Ovary (tissue), 9 donors: ENCODE data around the gene TMIGD2. TPM values are rescaled to one million over a fixed set of nuclear protein-coding genes. Genes with fewer than 3 reads are reported as not detected.

Experiments
- DNase-seq, 5 donors: peaks; one replicate each; pipeline ENCODE4 v3.0.0-alpha.2; 2019 to 2020
- H3K27ac ChIP-seq, 2 donors: fragments of 200-600 bp; one replicate each; pipeline versions ENCODE4 v1.5.1 to v1.8.0; 2019 to 2022
- H3K27me3 ChIP-seq: fragments of 200-600 bp; one replicate; pipeline ENCODE4 v1.8.0; 2022
- H3K36me3 ChIP-seq: fragments of 200-600 bp; sonication (generic); one replicate; pipeline ENCODE4 v1.5.1; 2019
- H3K4me1 ChIP-seq: one replicate; pipeline ENCODE4 v1.8.1; 2013; ENCODE audit warnings: mild to moderate bottlenecking, moderate library complexity; ENCODE audit not compliant: insufficient read depth
- H3K4me3 ChIP-seq: fragments of 200-600 bp; sonication (generic); one replicate; pipeline ENCODE4 v1.5.1; 2017
- H3K9me3 ChIP-seq, 2 donors: fragments of 200-600 bp in 1 of 2; sonication (generic) in 1 of 2; one replicate each; pipeline versions ENCODE4 v1.5.1 to v1.8.1; 2013 to 2019; ENCODE audit warnings: mild to moderate bottlenecking in 1 of 2, moderate library complexity in 1 of 2
- EP300 ChIP-seq: sonication (generic); formaldehyde crosslinking; IDR thresholded peaks from one replicate; pipeline ENCODE4 v1.6.1; 2017; ENCODE audit warnings: antibody characterized with exemption
- POLR2A ChIP-seq: fragments of 450-650 bp; IDR thresholded peaks from one replicate; pipeline ENCODE4 v1.6.1; 2017; ENCODE audit warnings: antibody characterized with exemption, mild to moderate bottlenecking, moderate library complexity
- WGBS, 3 donors: extraction: QIAGEN DNeasy Blood & Tissue Kit in 1 of 3; methylation state at CpG; one replicate each; pipeline versions ENCODE4 v1.1.5 to v1.1.7; 2013 to 2017; 5-methylcytosine and 5-hydroxymethylcytosine counted together
- intact Hi-C, 4 donors: fragments of 100-400 bp; cut with DNase I; formaldehyde crosslinking; loops; one replicate each; pipeline versions ENCODE4 v1.11.0 to v1.15.1; 2022 to 2023
- polyA plus RNA-seq, 2 donors: library from polyadenylated mRNA; stranded (reverse); fragments of 200-250 nt in 1 of 2; fragments of 350-450 nt in 1 of 2; fragmentation: Illumina TruSeq in 1 of 2; extraction: RNeasy Lipid Tissue Mini Kit (QIAGEN cat#74804) in 1 of 2; gene quantifications; one replicate each; pipeline ENCODE4 v1.2.3, GENCODE V29; 2013 to 2014
- total RNA-seq, 7 donors: library from RNA; depleted of rRNA in 2 of 7; stranded (reverse); fragments of >200 nt in 2 of 7; fragmentation: NEBNext Ultra II Directional in 3 of 7; extraction: Animal tissue kit (Norgen Biotek cat#: 25700) in 3 of 7; gene quantifications; one replicate each; pipeline versions ENCODE4 v1.1.0 to v1.2.4, GENCODE V29; 2016 to 2023
- TF ChIP-seq, protein P1 (sequence below), 3 donors: fragments of 450-650 bp in 2 of 3; fragments of 200-600 bp in 1 of 3; IDR thresholded peaks; one replicate each; pipeline versions ENCODE4 v1.5.1 to v1.8.0; 2016 to 2022; ENCODE audit warnings: antibody characterized with exemption in 3 of 3, mild to moderate bottlenecking in 1 of 3
- donor health status: DM: no; HTN: no; CAD: no; lungs with moderate emphysema.
- donor health status: DM: no; HTN: no; CAD: no.
- donor health status: Bipolar disorder and iron deficiency.
- donor health status: DM: yes; HTN: yes; CAD: no.
- donor health status: DM: no; HTN: no; CAD: no.
- donor health status: DM: yes; HTN: yes; CAD: no.

TMIGD2 gene
- total and polyA plus RNA-seq, 9 donors: 0.29 to 0.36 TPM; not detected in 7

GRCh38 chr19:4318460-4318859 is 16.3 kb upstream of the TMIGD2 start:
- Histone ChIP-seq H3K4me1 (no peaks in the 10 kb centered on the region), H3K27me3 (no peaks in the 10 kb centered on the region), H3K4me3 (no peak overlapping the region), H3K9me3 (no peaks in the 10 kb centered on the region), H3K27ac (no peak overlapping the region), H3K36me3 (no peaks in the 10 kb centered on the region)
- 92 to 96% (median 93%) methylated on average over 7 of the region's 7 CpGs for WGBS, 3 donors
- no peak for TF ChIP-seq EP300
- intact Hi-C loops: no loop called here
- DNase-seq: no peak

DNA sequence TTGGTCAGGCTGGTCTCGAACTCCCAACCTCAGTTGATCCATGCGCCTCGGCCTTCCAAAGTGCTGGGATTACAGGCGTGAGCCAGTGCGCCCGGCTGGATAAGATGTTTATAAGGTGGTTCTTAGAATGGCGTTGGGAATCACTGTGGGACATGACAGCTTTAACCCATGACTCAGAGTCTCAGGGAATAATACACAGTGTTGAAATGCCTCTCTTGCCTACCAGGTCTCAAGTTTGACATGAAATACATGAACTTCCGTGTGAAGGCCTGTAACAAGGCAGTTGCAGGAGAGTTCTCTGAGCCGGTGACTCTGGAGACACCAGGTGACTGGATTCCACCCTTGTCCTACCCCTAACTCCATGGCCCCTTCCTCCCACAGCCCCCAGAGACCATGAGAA is 14.8 kb upstream of the TMIGD2 start:
- Histone ChIP-seq H3K27me3 (no peaks in the 10 kb centered on the region), H3K36me3 (no peaks in the 10 kb centered on the region), H3K9me3 (no peaks in the 10 kb centered on the region), H3K27ac (no peak overlapping the region), H3K4me1 (no peaks in the 10 kb centered on the region), H3K4me3 (no peak overlapping the region)
- WGBS, 3 donors: 88 to 92% (median 89%) methylated on average over 9 of the region's 9 CpGs
- TF ChIP-seq, protein P1, sequence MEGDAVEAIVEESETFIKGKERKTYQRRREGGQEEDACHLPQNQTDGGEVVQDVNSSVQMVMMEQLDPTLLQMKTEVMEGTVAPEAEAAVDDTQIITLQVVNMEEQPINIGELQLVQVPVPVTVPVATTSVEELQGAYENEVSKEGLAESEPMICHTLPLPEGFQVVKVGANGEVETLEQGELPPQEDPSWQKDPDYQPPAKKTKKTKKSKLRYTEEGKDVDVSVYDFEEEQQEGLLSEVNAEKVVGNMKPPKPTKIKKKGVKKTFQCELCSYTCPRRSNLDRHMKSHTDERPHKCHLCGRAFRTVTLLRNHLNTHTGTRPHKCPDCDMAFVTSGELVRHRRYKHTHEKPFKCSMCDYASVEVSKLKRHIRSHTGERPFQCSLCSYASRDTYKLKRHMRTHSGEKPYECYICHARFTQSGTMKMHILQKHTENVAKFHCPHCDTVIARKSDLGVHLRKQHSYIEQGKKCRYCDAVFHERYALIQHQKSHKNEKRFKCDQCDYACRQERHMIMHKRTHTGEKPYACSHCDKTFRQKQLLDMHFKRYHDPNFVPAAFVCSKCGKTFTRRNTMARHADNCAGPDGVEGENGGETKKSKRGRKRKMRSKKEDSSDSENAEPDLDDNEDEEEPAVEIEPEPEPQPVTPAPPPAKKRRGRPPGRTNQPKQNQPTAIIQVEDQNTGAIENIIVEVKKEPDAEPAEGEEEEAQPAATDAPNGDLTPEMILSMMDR (IDR thresholded peaks at IDR 0.05): no peak
- DNase-seq: no peak
- intact Hi-C loops: no loop called here

GRCh38 chr19:4313847-4314490 is 11.8 kb upstream of the TMIGD2 start:
- Histone ChIP-seq H3K27ac (no peak overlapping the region), H3K4me1 (no peaks in the 10 kb centered on the region), H3K36me3 (no peaks in the 10 kb centered on the region), H3K27me3 (no peaks in the 10 kb centered on the region), H3K9me3 (no peaks in the 10 kb centered on the region), H3K4me3 (no peak overlapping the region)
- intact Hi-C loops: no loop called here
- DNase-seq: no peak
- WGBS, 3 donors: 16 to 20% (median 18%) methylated on average over 12 of the region's 12 CpGs
- no peak for TF ChIP-seq EP300
- TF ChIP-seq, protein P1 (IDR thresholded peaks at IDR 0.05): no peak

DNA sequence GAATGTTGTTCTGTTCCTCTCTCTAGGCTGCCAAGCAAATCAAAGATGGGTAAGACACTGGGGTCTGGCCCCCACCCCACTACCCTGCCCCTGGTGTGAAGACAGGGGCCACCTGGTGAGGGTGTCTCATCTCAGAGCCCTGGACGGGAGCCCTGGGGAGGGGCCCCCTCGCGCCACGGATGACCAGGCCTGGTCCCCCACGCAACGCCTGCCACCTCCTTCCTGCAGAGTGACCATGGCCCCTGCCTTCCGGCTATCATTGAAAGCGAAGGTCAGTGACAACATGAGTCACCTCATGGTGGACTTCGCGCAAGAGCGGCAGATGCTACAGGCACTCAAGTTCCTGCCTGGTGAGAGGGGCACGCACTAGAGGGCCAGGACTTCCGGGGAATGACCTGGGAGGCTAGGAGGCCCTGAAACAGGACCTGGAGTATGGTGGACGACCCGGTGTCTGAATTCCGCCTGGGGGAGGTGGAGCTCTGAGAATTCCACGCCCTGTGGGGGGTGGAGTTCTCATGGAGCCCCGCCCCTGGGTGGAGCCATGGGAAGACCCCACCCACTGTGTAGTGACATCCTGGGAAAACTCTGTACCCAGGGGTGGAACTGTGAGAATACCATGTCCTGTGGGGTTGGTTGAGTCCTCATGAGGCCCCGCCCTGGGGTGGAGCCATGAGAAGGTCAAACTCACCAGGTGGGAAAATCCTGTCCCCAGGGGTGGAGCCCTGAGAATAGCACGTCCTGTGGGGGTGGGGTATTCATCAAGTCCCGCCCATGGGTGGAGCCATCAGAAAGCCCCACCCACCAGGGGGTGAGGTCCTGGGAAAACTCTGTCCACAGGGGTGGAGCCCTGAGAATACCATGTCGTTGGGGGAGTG is 8.3 kb upstream of the TMIGD2 start:
- no peaks in the 10 kb centered on the region for H3K27me3 ChIP-seq
- TF ChIP-seq EP300 (no peak), POLR2A (no peak)
- TF ChIP-seq, protein P1 (IDR thresholded peaks at IDR 0.05): no peak
- H3K36me3 ChIP-seq: no peaks in the 10 kb centered on the region
- H3K4me1 ChIP-seq: no peaks in the 10 kb centered on the region
- H3K27ac ChIP-seq: no peak overlapping the region
- H3K9me3 ChIP-seq: no peaks in the 10 kb centered on the region
- intact Hi-C loops: no loop called here
- WGBS, 3 donors: 87 to 91% (median 89%) methylated on average over 21 to 22 of the region's 22 CpGs
- no peak for DNase-seq
- H3K4me3 ChIP-seq: no peak overlapping the region

DNA sequence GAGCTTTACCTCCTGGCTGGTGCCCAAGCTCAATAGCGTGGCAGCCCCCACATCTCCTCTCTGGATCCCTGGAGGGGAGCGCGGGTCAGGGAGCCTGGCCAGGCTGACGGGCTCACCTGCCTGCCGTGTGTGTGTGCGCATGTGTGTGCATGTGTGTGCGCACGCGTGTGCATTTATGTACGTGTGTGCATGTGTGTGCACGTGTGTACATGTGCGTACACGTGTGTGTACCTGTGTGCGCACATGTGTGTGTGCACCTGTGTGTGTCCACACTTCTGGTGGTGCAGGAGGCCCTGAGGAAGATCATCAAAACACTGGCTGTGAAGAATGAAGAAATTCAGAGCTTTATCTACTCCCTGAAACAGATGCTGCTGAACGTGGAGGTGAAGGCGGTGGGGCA is 3.5 kb upstream of the TMIGD2 start:
- no peak for DNase-seq
- H3K27me3 ChIP-seq: no peaks in the 10 kb centered on the region
- no peaks in the 10 kb centered on the region for H3K4me1 ChIP-seq
- no peaks in the 10 kb centered on the region for H3K9me3 ChIP-seq
- no peak overlapping the region for H3K4me3 ChIP-seq
- WGBS, 3 donors: 74 to 83% (median 75%) methylated on average over 16 of the region's 16 CpGs
- TF ChIP-seq EP300: no peak
- no peak overlapping the region for H3K27ac ChIP-seq
- intact Hi-C loops: no loop called here
- no peaks in the 10 kb centered on the region for H3K36me3 ChIP-seq
